Heart right ventricle (tissue), 16 donors: ENCODE results near the gene OGFOD3. TPM values are rescaled to one million over a fixed set of nuclear protein-coding genes. Genes with fewer than 3 reads are reported as not detected.
A peak's percentile ranks its signal among the peaks of the same experiment; 100 is the strongest.
"Not testable (repeated sequence)": the region's sequence is repeated elsewhere in the genome, so short reads cannot be mapped to it uniquely, and the experiment has no call there.

Source experiments
- ATAC-seq, 8 donors: fragments of 200-7000 bp; cut with Tn5 transposase; one replicate each; pipeline ENCODE4 v1.9.1; 2020; ENCODE audit warnings: mild to moderate bottlenecking in 8 of 8, moderate library complexity in 8 of 8, moderate number of reproducible peaks in 1 of 8
- DNase-seq, 2 donors: peaks; one replicate each; pipeline ENCODE4 v3.0.0-alpha.2; 2020
- H3K27ac ChIP-seq, 10 donors: fragments of 200-600 bp; sonication (generic) in 2 of 10; one replicate each; pipeline versions ENCODE4 v1.5.0 to v1.8.0; 2020 to 2022; ENCODE audit warnings: mild to moderate bottlenecking in 3 of 10
- H3K27me3 ChIP-seq, 7 donors: fragments of 200-600 bp; one replicate each; pipeline ENCODE4 v1.8.0; 2021 to 2022; ENCODE audit warnings: mild to moderate bottlenecking in 2 of 7
- H3K36me3 ChIP-seq, 9 donors: fragments of 200-600 bp; sonication (generic) in 1 of 9; one replicate each; pipeline versions ENCODE4 v1.5.0 to v1.8.0; 2020 to 2022; ENCODE audit warnings: mild to moderate bottlenecking in 2 of 9
- H3K4me1 ChIP-seq, 9 donors: fragments of 200-600 bp; sonication (generic) in 1 of 9; one replicate each; pipeline versions ENCODE4 v1.5.0 to v1.8.0; 2020 to 2022; ENCODE audit warnings: mild to moderate bottlenecking in 4 of 9
- H3K4me3 ChIP-seq, 10 donors: fragments of 200-600 bp; sonication (generic) in 2 of 10; one replicate each; pipeline versions ENCODE4 v1.5.0 to v1.8.0; 2020 to 2022; ENCODE audit warnings: mild to moderate bottlenecking in 7 of 10, moderate library complexity in 2 of 10
- H3K9me3 ChIP-seq, 11 donors: fragments of 200-600 bp in 10 of 11; sonication (generic) in 2 of 11; one replicate each; pipeline versions ENCODE4 v1.5.0 to v1.8.0; 2013 to 2022; ENCODE audit warnings: mild to moderate bottlenecking in 2 of 11, control low read depth in 1 of 11, moderate library complexity in 1 of 11
- CTCF ChIP-seq, 9 donors: fragments of 200-600 bp; sonication (generic) in 2 of 9; IDR thresholded peaks; one replicate each; pipeline versions ENCODE4 v1.5.0 to v1.8.0; 2021 to 2022; ENCODE audit warnings: antibody characterized with exemption in 9 of 9, mild to moderate bottlenecking in 5 of 9, moderate library complexity in 1 of 9
- WGBS, 2 donors: extraction: QIAGEN DNeasy Blood & Tissue Kit; methylation state at CpG; one replicate each; pipeline ENCODE4 v1.1.7; 2013; ENCODE audit warnings: inconsistent platforms in 1 of 2; 5-methylcytosine and 5-hydroxymethylcytosine counted together
- intact Hi-C, 10 donors: fragments of 100-400 bp; cut with DNase I; formaldehyde crosslinking; loops; one replicate each; pipeline versions ENCODE4 v1.11.1 to v1.14.2; 2022
- polyA plus RNA-seq, 2 donors: library from polyadenylated mRNA; stranded (reverse); fragments of 200-250 nt; gene quantifications; one replicate each; pipeline ENCODE4 v1.2.3, GENCODE V29; 2013
- total RNA-seq, 10 donors: library from RNA; stranded (reverse); fragmentation: NEBNext Ultra II Directional in 3 of 10; extraction: Animal tissue kit (Norgen Biotek cat#: 25700) in 3 of 10; gene quantifications; one replicate each; pipeline versions ENCODE4 v1.2.1 to v1.2.4, GENCODE V29; 2021 to 2023
- donor health status: Arrhythmogenic right ventricular cardiomyopathy.
- donor health status: ischemic (EF 13 %, LVEDD 7.1; RV severe dilation, severe dysfunction).
- donor health status: healthy with polysubstance abuse.
- donor health status: DM: no; HTN: yes; CAD: no.
- donor health status: DM: no; HTN: no; CAD: no.
- donor health status: ischemic (EF 25% LVEDD 6.9; RV normal size, moderate dysfunction).
- donor health status: ischemic (EF 25% LVEDD 5.7; RV mildly dilated, moderate dysfunction).
- donor health status: healthy.
- donor health status: DM: yes; HTN: yes; CAD: no.
- donor health status: Ischemic cardiomyopathy.
- donor health status: ischemic (EF 35%, LVEDD 5.7; RV mildly dilated, moderate dysfunction).
- donor health status: nonischemic (EF 11% LVEDD 7.7; RV severe dilation, severe dysfunction).
- donor health status: DM: yes; HTN: yes; CAD: no.
- donor health status: PGD.
- donor health status: ischemic (EF 29% LVEDD 5.4; RV normal size, mild dysfunction).
- donor health status: nonischemic (EF 23%, LVEDD 6.1; RV moderate dilation, normal function).

The OGFOD3 gene
- total and polyA plus RNA-seq, 12 donors, result 23.3 to 39.4 (median 30.8) TPM

DNA sequence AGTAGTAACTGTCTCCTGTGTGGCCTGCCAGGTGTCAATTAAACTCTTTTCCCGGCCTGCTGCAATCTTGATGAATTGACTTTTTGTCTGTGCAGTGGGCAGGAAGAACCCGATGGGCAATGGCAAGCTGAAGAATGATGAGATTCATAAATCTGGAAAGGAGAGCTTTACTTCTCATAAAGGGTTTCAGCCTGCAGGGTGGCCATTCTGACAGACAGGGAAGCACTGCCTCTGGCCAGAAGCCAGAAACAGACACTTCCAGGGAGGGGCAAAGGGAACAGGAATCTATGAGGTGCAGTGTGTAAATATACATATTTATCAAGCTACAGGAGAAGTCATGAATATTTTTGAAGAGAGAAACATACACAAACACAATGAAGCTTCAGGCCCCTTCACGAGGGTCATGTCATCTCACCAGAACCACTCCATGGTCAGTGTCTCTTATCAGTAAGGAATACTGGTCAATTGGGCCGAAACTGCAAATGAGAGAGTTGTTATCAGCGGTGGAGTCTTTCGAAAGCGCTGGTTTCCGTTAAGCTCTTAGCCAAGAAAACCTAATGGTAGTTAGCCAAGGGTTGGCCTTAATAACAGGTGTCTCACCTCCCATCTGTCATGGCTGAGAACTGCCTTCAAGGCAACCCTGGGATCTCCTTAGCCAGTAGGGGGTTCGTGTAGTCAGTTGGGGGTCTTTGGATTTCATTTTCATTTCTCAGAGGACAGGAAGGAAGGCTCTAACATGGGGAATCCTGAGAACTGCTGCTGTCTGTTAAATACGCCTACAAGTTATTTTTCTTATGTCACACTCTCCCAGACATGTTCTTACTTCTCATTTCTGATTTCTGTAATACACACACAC, 38.9 kb upstream of the OGFOD3 start:
- intact Hi-C loops, result loop anchor here in 3 of 10 donors (5.0 to 10.0 kb wide), 3 partner anchors 40 to 98 kb away; partner anchors contain the start of genes HEXD (in 2 of the 3) and OGFOD3 (in 2 of the 3)
- DNase-seq, result no peak
- no peak for TF ChIP-seq CTCF (IDR thresholded peaks at IDR 0.05)
- Histone ChIP-seq H3K4me1 (peaks cover 10 to 36% (median 31%) of the 10 kb centered on the region in 9 donors), H3K27ac (peak overlapping the region; percentile 99 to 100 (median 100)), H3K9me3 (no peaks in the 10 kb centered on the region), H3K4me3 (peak overlapping the region in 9 of 10 donors; percentile 71 to 99 (median 92)), H3K27me3 (no peaks in the 10 kb centered on the region), H3K36me3 (peaks cover 0 to 26% (median 18%) of the 10 kb centered on the region in 9 donors)
- ATAC-seq, result no peak
- WGBS, 2 donors, result 49 to 56% methylated on average over 10 of the region's 10 CpGs

DNA sequence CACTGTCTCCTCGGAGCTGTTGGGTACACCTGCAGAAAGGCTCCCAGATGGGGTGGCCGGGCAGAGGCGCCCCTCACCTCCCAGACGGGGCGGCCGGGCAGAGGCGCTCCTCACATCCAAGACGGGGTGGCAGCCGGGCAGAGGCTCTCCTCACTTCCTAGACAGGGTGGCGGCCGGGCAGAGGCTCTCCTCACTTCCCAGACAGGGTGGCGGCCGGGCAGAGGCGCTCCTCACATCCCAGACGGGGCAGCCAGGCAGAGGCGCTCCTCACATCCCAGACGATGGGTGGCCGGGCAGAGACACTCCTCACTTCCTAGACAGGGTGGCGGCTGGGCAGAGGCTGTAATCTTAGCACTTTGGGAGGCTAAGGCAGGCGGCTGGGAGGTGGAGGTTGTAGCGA, 35.3 kb upstream of the OGFOD3 start:
- not testable (repeated sequence) for DNase-seq, H3K4me3 ChIP-seq, H3K9me3 ChIP-seq, ATAC-seq, H3K36me3 ChIP-seq, H3K27me3 ChIP-seq, H3K27ac ChIP-seq
- intact Hi-C loops, result loop anchor here in 2 of 10 donors (5.0 to 10.0 kb wide), 2 partner anchors 36 to 101 kb away; partner anchors contain the start of genes HEXD (in 1 of the 2) and OGFOD3 (in 1 of the 2)
- 95 to 96% methylated on average over 21 of the region's 21 CpGs for WGBS, 2 donors
- peaks cover 9 to 46% (median 39%) of the 10 kb centered on the region in 9 donors for H3K4me1 ChIP-seq

DNA sequence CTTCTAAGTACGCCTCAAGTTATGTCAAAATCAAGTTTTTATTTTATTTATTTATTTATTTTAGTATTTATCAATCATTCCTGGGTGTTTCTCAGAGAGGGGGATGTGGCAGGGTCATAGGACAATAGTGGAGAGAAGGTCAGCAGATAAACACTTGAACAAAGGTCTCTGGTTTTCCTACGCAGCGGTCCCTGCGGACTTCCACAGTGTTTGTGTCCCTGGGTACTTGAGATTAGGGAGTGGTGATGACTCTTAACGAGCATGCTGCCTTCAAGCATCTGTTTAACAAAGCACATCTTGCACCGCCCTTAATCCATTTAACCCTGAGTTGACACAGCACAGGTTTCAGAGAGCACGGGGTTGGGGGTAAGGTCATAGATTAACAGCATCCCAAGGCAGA, 34.8 kb upstream of the OGFOD3 start:
- 83 to 91% methylated on average over 7 of the region's 7 CpGs for WGBS, 2 donors
- H3K36me3 ChIP-seq, H3K4me3 ChIP-seq, ATAC-seq, H3K9me3 ChIP-seq, H3K27ac ChIP-seq, DNase-seq, H3K27me3 ChIP-seq: not testable (repeated sequence)
- intact Hi-C loops, result loop anchor here in 2 of 10 donors (5.0 to 10.0 kb wide), 2 partner anchors 36 to 102 kb away; partner anchors contain the start of genes HEXD (in 1 of the 2) and OGFOD3 (in 1 of the 2)
- peaks cover 9 to 46% (median 39%) of the 10 kb centered on the region in 9 donors for H3K4me1 ChIP-seq

GRCh38 chr17:82452162-82452561, 33.8 kb upstream of the OGFOD3 start:
- ATAC-seq (no peak), DNase-seq (no peak)
- Histone ChIP-seq H3K36me3 (peaks cover 0 to 9% (median 0%) of the 10 kb centered on the region in 9 donors), H3K9me3 (no peaks in the 10 kb centered on the region), H3K4me3 (no peak overlapping the region), H3K4me1 (peaks cover 4 to 44% (median 33%) of the 10 kb centered on the region in 9 donors), H3K27ac (peak overlapping the region in 8 of 10 donors; percentile 92 to 99 (median 94)), H3K27me3 (no peaks in the 10 kb centered on the region)
- WGBS, 2 donors, result 94 to 96% methylated on average over 3 of the region's 3 CpGs
- TF ChIP-seq CTCF (IDR thresholded peaks at IDR 0.05), result no peak
- intact Hi-C loops, result loop anchor here in 2 of 10 donors (5.0 to 10.0 kb wide), 2 partner anchors 35 to 103 kb away; partner anchors contain the start of genes HEXD (in 1 of the 2) and OGFOD3 (in 1 of the 2)

- Histone ChIP-seq H3K9me3 (no peaks in the 10 kb centered on the region), H3K4me3 (peak within 1 kb of the TSS; percentile 66 to 99 (median 90)), H3K27me3 (no peaks in the 10 kb centered on the region), H3K27ac (peak within 1 kb of the TSS; percentile 79 to 99 (median 93)), H3K36me3 (peaks cover 0 to 23% (median 0%) of the 10 kb centered on the region in 9 donors), H3K4me1 (peaks cover 5 to 45% (median 31%) of the 10 kb centered on the region in 9 donors)
- DNase-seq (peak; percentile 92 to 94), ATAC-seq (peak; percentile 93 to 97 (median 96))
- no peak for TF ChIP-seq CTCF (IDR thresholded peaks at IDR 0.05)
- intact Hi-C loops, result loop anchor here in 2 of 10 donors (5.0 to 10.0 kb wide), 2 partner anchors 33 to 104 kb away; partner anchors contain the start of genes HEXD (in 1 of the 2) and OGFOD3 (in 1 of the 2)
- WGBS, 2 donors, result 1% methylated on average over 91 of the region's 91 CpGs
Observed at GRCh38 chr17:82450357-82451106, 32.1 kb upstream of the OGFOD3 start, which contains the start of gene CYBC1. CYBC1 (minus strand) TSS chr17:82450752; CDS start chr17:82449254, 1,498 bp downstream.
